Esophagus muscularis mucosa (tissue), 3 donors: ENCODE measurements around the gene CAPZA2.

Experiments
- CTCF ChIP-seq, 3 experiments: fragments of 200-600 bp in 2 of 3; fragments of 450-650 bp in 1 of 3; sonication (generic) in 2 of 3; IDR thresholded peaks; one replicate each; pipeline ENCODE4 v1.5.1; 2017 to 2019; ENCODE audit warnings: antibody characterized with exemption in 3 of 3, mild to moderate bottlenecking in 2 of 3, moderate library complexity in 1 of 3
- EP300 ChIP-seq: sonication (generic); formaldehyde crosslinking; IDR thresholded peaks from one replicate; pipeline ENCODE4 v1.6.1; 2017; ENCODE audit warnings: antibody characterized with exemption

- TF ChIP-seq CTCF (IDR thresholded peaks at IDR 0.05): no peak
- TF ChIP-seq EP300: no peak
Observed at GRCh38 chr7:116842371-116842770, 20.0 kb upstream of the CAPZA2 start.
